Aorta (tissue), 5 donors: ENCODE measurements around the gene IL25. TPM values are rescaled to one million over a fixed set of nuclear protein-coding genes. Genes with fewer than 3 reads are reported as not detected.
"Not testable (repeated sequence)": the region's sequence is repeated elsewhere in the genome, so short reads cannot be mapped to it uniquely, and the experiment has no call there.

Experiments
- ATAC-seq: fragments of 200-7000 bp; cut with Tn5 transposase; one replicate; pipeline ENCODE4 v1.9.1; 2022; ENCODE audit warnings: moderate library complexity; ENCODE audit not compliant: low FRiP score
- DNase-seq, 2 donors: peaks; one replicate each; pipeline ENCODE4 v3.0.0-alpha.2; 2020
- H3K27ac ChIP-seq, 2 donors: one replicate each; pipeline ENCODE4 v1.5.1; 2013; ENCODE audit warnings: low read length in 2 of 2, mild to moderate bottlenecking in 2 of 2, moderate library complexity in 2 of 2, control low read depth in 1 of 2, inconsistent platforms in 1 of 2, low read depth in 1 of 2
- H3K27me3 ChIP-seq, 2 donors: one replicate each; pipeline ENCODE4 v1.6.1; 2013; ENCODE audit warnings: control low read depth in 1 of 2, low read length in 1 of 2, mild to moderate bottlenecking in 1 of 2, moderate library complexity in 1 of 2; ENCODE audit not compliant: insufficient read depth in 2 of 2, control insufficient read depth in 1 of 2
- H3K36me3 ChIP-seq, 2 donors: one replicate each; pipeline ENCODE4 v1.6.1; 2013; ENCODE audit warnings: control low read depth in 1 of 2, low read length in 1 of 2, mild to moderate bottlenecking in 1 of 2; ENCODE audit not compliant: insufficient read depth in 2 of 2, control insufficient read depth in 1 of 2
- H3K4me1 ChIP-seq, 2 donors: one replicate each; pipeline ENCODE4 v1.6.1; 2013; ENCODE audit warnings: low read length in 2 of 2, control low read depth in 1 of 2, mild to moderate bottlenecking in 1 of 2, moderate library complexity in 1 of 2; ENCODE audit not compliant: insufficient read depth in 2 of 2, control insufficient read depth in 1 of 2
- H3K4me3 ChIP-seq, 2 donors: one replicate each; pipeline ENCODE4 v1.5.1; 2013; ENCODE audit warnings: low read length in 2 of 2, control low read depth in 1 of 2, mild to moderate bottlenecking in 1 of 2
- H3K9me3 ChIP-seq: one replicate; pipeline ENCODE4 v1.6.1; 2013; ENCODE audit warnings: mild to moderate bottlenecking, low read length; ENCODE audit not compliant: control insufficient read depth
- WGBS, 2 donors: extraction: QIAGEN DNeasy Blood & Tissue Kit; methylation state at CpG; one replicate each; pipeline ENCODE4 v1.1.7; 2013; 5-methylcytosine and 5-hydroxymethylcytosine counted together
- intact Hi-C, 2 donors: fragments of 100-400 bp; cut with DNase I; formaldehyde crosslinking; loops; one replicate each; pipeline versions ENCODE4 v1.14.2 to v1.15.0; 2022
- polyA plus RNA-seq, 2 donors: library from polyadenylated mRNA; stranded (reverse); fragments of 200-250 nt; gene quantifications; one replicate each; pipeline ENCODE4 v1.2.3, GENCODE V29; 2013
- total RNA-seq, 2 donors: library from RNA; stranded (reverse); fragmentation: NEBNext Ultra II Directional; extraction: Animal tissue kit (Norgen Biotek cat#: 25700); gene quantifications; one replicate each; pipeline ENCODE4 v1.2.1, GENCODE V29; 2021
- donor health status: healthy with polysubstance abuse.
- donor health status: Bipolar disorder and iron deficiency.
- donor health status: DM: no; HTN: no; CAD: no.
- donor health status: DM: no; HTN: no; CAD: no.
- donor health status: DM: yes; HTN: yes; CAD: no.

IL25 gene
- total and polyA plus RNA-seq, 4 donors, result not detected

DNA sequence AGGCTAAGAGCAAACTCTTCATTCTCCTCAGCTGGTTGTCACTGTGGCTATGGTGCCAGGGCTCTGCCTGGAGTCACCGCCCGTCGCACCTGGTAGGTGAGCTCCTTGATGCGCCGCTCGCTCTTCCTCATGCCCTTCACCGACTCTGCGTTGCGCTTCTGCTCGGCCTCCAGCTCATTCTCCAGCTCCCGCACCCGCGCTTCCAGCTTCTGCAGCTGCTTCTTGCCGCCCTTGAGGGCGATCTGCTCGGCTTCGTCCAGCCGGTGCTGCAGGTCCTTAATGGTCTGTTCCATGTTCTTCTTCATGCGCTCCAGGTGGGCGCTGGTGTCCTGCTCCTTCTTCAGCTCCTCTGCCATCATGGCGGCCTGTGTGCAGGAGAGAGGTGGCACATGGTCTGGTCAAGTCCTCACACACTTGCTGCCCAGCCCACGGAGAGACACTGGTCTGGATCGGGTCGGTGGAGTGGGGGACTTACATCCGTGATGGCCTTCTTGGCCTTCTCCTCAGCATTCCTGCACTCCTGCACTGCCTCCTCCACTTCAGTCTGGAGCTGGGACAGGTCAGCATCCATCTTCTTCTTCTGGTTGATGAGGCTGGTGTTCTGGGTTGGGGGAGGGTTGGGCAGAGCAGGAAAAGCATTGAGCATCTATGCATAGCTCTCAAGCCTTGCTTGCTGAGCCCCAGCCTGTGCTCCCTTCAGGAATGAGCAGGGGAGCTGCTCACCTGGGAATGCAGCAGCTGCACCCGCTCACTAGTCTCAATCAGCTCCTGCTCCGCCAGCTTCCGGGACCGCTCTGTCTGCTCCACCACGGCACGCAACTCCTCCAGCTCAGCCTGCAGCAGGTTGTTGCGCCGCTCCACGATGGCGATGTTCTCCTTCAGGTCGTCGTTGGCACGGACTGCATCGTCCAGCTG lies 42.6 kb downstream of the IL25 start:
- intact Hi-C loops, result no loop called here
- WGBS, 2 donors, result 93 to 94% methylated on average over 36 to 39 of the region's 39 CpGs
- Histone ChIP-seq H3K27ac (no peak overlapping the region), H3K27me3 (no peaks in the 10 kb centered on the region), H3K4me3 (no peak overlapping the region), H3K4me1 (no peaks in the 10 kb centered on the region), H3K9me3 (no peaks in the 10 kb centered on the region), H3K36me3 (no peaks in the 10 kb centered on the region)
- ATAC-seq (no peak), DNase-seq (no peak)

DNA sequence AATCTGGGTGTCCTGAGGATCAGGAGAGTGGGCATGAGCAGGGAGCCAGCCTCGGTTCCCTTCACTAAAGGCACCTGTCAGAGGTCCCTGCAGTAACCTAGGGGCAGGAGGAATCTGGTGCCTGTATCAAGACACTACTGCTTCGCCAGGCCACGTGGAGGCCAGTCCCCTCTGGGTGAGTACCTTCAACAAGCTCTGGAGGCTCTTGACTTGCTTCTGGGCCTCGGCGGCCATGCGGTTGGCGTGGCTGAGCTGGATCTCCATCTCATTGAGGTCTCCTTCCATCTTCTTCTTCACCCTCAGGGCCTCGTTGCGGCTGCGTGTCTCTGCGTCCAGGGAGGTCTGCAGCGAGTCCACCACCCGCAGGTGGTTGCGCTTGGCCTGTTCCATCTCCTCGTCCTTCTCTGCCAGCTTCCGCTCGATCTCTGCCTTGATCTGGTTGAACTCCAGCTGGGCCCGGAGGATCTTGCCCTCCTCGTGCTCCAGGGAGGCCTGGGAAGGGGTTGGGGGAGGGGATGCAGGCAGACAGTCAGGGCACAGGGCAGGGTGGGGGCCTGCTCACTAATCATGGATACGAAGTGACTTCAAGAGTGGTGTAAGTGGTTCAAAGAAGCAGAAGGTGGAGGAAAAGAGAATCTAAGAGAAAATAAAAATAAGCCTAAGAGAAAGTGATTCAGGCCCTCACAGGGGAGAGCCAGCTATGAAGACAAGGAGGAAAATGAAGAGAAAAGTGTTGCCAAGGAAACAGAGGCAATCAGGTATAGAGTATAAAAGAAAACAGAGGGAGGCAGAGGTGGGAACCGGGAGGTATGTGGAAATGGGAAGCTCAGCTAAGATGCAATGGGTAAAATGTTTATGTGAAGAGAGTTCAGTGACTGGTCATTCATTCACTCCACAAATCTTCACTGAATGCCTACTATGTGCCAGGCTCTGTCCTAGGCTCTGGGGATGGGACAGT lies 43.5 kb downstream of the IL25 start:
- H3K4me3 ChIP-seq, result no peak overlapping the region
- H3K36me3 ChIP-seq, result no peaks in the 10 kb centered on the region
- no peaks in the 10 kb centered on the region for H3K9me3 ChIP-seq
- no peak for DNase-seq
- no peak overlapping the region for H3K27ac ChIP-seq
- ATAC-seq, result no peak
- H3K27me3 ChIP-seq, result no peaks in the 10 kb centered on the region
- H3K4me1 ChIP-seq, result no peaks in the 10 kb centered on the region
- intact Hi-C loops, result no loop called here
- 77 to 81% methylated on average over 17 to 21 of the region's 21 CpGs for WGBS, 2 donors

DNA sequence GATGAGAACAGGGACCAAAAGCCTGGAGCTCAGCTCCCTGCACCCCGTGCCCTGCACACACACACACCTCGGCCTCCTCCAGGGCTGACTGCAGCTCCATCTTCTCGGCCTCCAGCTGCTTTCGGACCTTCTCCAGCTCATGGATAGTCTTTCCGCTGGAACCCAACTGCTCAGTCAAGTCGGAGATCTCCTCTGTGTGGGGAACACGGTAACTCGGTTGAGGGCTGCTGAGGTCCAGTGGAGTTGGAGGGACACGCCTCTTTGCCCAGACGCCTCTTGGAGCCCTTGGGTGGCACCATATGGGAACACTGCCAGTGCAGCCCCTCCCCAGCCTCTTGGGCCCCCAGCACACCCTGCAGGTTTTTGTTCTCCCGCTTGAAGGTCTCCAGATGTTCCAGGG lies 44.2 kb downstream of the IL25 start:
- DNase-seq, result no peak
- H3K4me3 ChIP-seq, result no peak overlapping the region
- H3K27ac ChIP-seq, result no peak overlapping the region
- ATAC-seq, result no peak
- H3K9me3 ChIP-seq, result no peaks in the 10 kb centered on the region
- H3K4me1 ChIP-seq, result no peaks in the 10 kb centered on the region
- intact Hi-C loops, result no loop called here
- 85 to 89% methylated on average over 11 of the region's 11 CpGs for WGBS, 2 donors
- H3K36me3 ChIP-seq, result no peaks in the 10 kb centered on the region
- H3K27me3 ChIP-seq, result no peaks in the 10 kb centered on the region

DNA sequence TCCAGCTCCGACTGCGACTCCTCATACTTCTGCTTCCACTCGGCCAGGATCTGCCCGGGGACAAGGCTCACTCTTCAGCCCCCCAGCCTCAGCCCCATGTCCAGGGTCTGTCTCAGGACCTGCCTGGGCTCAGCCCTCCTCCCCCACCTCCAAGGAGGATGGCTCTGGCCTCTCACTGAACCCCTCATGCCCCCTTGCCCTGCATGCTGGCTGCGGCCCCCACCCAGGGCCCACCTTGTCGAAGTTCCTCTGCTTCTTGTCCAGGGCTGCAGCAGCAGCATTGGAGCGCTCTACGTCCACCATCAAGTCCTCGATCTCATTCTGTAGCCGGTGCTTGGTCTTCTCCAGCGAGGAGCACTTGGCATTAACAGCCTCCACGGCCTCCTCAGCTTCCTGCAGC lies 44.7 kb downstream of the IL25 start:
- H3K36me3 ChIP-seq, H3K4me3 ChIP-seq, H3K27ac ChIP-seq, DNase-seq, H3K9me3 ChIP-seq, ATAC-seq, intact Hi-C loops, H3K4me1 ChIP-seq, H3K27me3 ChIP-seq: not testable (repeated sequence)
- WGBS, 2 donors, result 88 to 92% methylated on average over 12 of the region's 12 CpGs

DNA sequence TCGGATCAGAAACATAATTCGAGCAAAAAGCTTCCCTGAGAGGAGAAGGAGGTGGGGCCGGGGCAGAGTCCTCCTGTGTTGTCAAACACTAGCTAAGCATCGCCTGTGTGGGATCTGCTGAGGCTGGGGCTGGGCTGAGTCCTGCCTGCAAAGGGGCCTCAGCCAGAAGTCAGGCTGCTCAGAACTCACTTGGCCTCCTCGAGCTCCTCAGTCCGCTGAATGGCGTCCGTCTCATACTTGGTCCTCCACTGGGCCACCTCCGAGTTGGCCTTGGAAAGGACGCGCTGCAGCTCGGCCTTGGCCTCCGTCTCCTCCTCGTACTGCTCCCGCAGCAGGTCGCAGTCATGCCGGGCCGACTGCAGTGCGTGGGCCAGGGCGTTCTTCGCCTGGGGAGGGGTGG lies 45.4 kb downstream of the IL25 start:
- Histone ChIP-seq H3K9me3 (no peaks in the 10 kb centered on the region), H3K27ac (no peak overlapping the region), H3K4me3 (no peak overlapping the region), H3K36me3 (no peaks in the 10 kb centered on the region), H3K27me3 (no peaks in the 10 kb centered on the region), H3K4me1 (no peaks in the 10 kb centered on the region)
- intact Hi-C loops, result no loop called here
- 90 to 91% methylated on average over 21 of the region's 21 CpGs for WGBS, 2 donors
- DNase-seq, result no peak
- ATAC-seq, result no peak

DNA sequence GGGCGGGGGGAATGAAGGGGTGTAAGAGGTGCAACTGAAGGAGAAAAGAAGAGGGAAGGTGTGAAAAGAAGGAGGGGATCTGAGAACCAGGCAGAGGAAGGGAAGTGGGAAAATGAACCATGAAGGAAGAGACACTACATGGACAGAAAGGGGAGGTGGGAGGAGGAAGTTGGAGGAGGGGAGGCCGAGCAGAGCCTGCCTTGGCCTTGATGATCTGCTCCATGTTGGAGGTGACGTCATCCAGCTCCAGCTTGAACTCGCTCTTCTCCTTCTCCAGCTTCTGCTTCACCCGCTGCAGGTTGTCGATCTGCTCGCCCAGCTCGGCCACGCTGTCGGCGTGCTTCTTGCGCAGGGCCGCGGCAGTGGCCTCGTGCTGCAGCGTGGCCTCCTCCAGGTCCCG lies 47.0 kb downstream of the IL25 start:
- H3K27ac ChIP-seq, H3K36me3 ChIP-seq, H3K4me3 ChIP-seq, intact Hi-C loops, DNase-seq, H3K27me3 ChIP-seq, H3K4me1 ChIP-seq, ATAC-seq, H3K9me3 ChIP-seq: not testable (repeated sequence)
- 71 to 75% methylated on average over 3 of the region's 17 CpGs for WGBS, 2 donors

DNA sequence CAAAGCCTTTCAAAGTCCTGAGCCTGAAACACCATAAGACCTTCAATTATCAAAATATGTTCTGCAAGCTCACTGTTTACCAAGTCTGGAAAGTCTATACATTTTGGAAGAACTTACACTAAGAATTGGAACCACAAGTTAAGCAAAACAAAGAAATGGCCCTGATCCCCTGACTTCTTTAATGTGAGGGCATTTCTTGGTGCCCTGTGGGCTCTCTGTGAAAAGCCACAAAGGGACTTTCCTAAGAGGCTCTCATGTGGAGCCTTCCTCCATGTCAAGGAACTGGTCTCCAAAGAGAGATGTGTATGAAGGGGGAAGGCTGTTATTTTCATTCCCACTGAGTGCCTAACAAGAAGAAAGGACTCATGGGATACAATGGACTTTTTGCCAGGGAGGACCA lies 49.0 kb downstream of the IL25 start:
- ATAC-seq, result no peak
- no peaks in the 10 kb centered on the region for H3K36me3 ChIP-seq

DNA sequence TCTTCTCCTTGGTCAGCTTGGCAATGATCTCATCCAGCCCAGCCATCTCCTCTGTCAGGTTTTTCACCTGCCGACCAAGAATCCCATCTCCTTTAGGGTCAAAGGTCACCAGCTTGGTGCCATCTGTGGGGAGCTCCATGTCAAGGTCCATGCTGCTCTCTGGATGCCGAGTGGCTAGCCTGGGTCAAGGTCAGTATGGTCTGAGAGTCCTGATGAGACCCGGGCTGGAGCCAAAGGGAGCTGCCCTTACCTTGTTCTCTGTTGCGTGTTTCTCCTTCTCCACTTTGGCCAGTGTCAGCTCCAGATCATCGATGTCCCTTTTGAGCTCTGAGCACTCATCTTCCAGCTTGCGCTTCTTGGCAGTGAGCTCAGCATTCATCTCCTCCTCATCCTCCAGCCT lies 51.0 kb downstream of the IL25 start:
- no peaks in the 10 kb centered on the region for H3K9me3 ChIP-seq
- no peak overlapping the region for H3K4me3 ChIP-seq
- H3K27ac ChIP-seq, result no peak overlapping the region
- ATAC-seq, result no peak
- DNase-seq, result no peak
- intact Hi-C loops, result no loop called here
- no peaks in the 10 kb centered on the region for H3K27me3 ChIP-seq
- H3K36me3 ChIP-seq, result no peaks in the 10 kb centered on the region
- H3K4me1 ChIP-seq, result no peaks in the 10 kb centered on the region
- 86 to 87% methylated on average over 6 of the region's 6 CpGs for WGBS, 2 donors

More for the DNA sequence above, 49.0 kb downstream of the IL25 start:
- intact Hi-C loops, result no loop called here
- no peaks in the 10 kb centered on the region for H3K4me1 ChIP-seq
- DNase-seq, result no peak
- H3K27ac ChIP-seq, result no peak overlapping the region
- no peak overlapping the region for H3K4me3 ChIP-seq
- H3K9me3 ChIP-seq, result no peaks in the 10 kb centered on the region
- no peaks in the 10 kb centered on the region for H3K27me3 ChIP-seq
